ENCODE measurements around the gene MAP3K13. TPM values are rescaled to one million over a fixed set of nuclear protein-coding genes. Genes with fewer than 3 reads are reported as not detected.
"Not testable (repeated sequence)": the region's sequence is repeated elsewhere in the genome, so short reads cannot be mapped to it uniquely, and the experiment has no call there.

Gene MAP3K13
- total RNA-seq, 3 donors from 2014 or later = 9.1 to 34.7 (median 23.9) TPM

GRCh38 chr3:185381320-185382058, 18.6 kb downstream of the MAP3K13 start:
- no peak for DNase-seq (ENCODE audit: low spot score in 2 of 2)
- H3K36me3 ChIP-seq = no peaks in the 10 kb centered on the region
- no peaks in the 10 kb centered on the region for H3K4me1 ChIP-seq
- H3K27ac ChIP-seq = no peak overlapping the region
- H3K4me3 ChIP-seq = no peak overlapping the region
- no peak for TF ChIP-seq POLR2A (IDR thresholded peaks at IDR 0.05)
- TF ChIP-seq CTCF (IDR thresholded peaks at IDR 0.05) = no peak
- TF ChIP-seq POLR2AphosphoS5 (IDR thresholded peaks at IDR 0.05) = no peak
- H3K27me3 ChIP-seq = no peaks in the 10 kb centered on the region
- no peaks in the 10 kb centered on the region for H3K9me3 ChIP-seq
- intact Hi-C loops (cut with DNase I; ENCODE audit: low total_unique reads) = no loop called here

GRCh38 chr3:185382154-185382553, 19.2 kb downstream of the MAP3K13 start:
- intact Hi-C loops (cut with DNase I; ENCODE audit: low total_unique reads) = no loop called here
- TF ChIP-seq POLR2A (IDR thresholded peaks at IDR 0.05) (no peak), CTCF (IDR thresholded peaks at IDR 0.05) (no peak), POLR2AphosphoS5 (IDR thresholded peaks at IDR 0.05) (no peak)
- Histone ChIP-seq H3K4me1 (no peaks in the 10 kb centered on the region), H3K27me3 (no peaks in the 10 kb centered on the region), H3K9me3 (no peaks in the 10 kb centered on the region), H3K36me3 (no peaks in the 10 kb centered on the region), H3K27ac (no peak overlapping the region), H3K4me3 (no peak overlapping the region)
- no peak for DNase-seq (ENCODE audit: low spot score in 2 of 2)

GRCh38 chr3:185386515-185386914, 23.6 kb downstream of the MAP3K13 start:
- intact Hi-C loops (cut with DNase I; ENCODE audit: low total_unique reads); H3K27me3 ChIP-seq; H3K27ac ChIP-seq; H3K4me1 ChIP-seq; H3K9me3 ChIP-seq; DNase-seq (ENCODE audit: low spot score in 2 of 2); H3K36me3 ChIP-seq; H3K4me3 ChIP-seq: not testable (repeated sequence)

- no peaks in the 10 kb centered on the region for H3K27me3 ChIP-seq
- no peaks in the 10 kb centered on the region for H3K9me3 ChIP-seq
- no peaks in the 10 kb centered on the region for H3K4me1 ChIP-seq
- intact Hi-C loops (cut with DNase I; ENCODE audit: low total_unique reads) = no loop called here
- no peak for DNase-seq (ENCODE audit: low spot score in 2 of 2)
- TF ChIP-seq CTCF (IDR thresholded peaks at IDR 0.05) = no peak
- TF ChIP-seq POLR2AphosphoS5 (IDR thresholded peaks at IDR 0.05) = no peak
- no peak for TF ChIP-seq POLR2A (IDR thresholded peaks at IDR 0.05)
- no peak overlapping the region for H3K4me3 ChIP-seq
- no peak overlapping the region for H3K27ac ChIP-seq
- no peaks in the 10 kb centered on the region for H3K36me3 ChIP-seq
Observed at GRCh38 chr3:185387646-185388045, 24.7 kb downstream of the MAP3K13 start.

GRCh38 chr3:185393055-185393454, 30.1 kb downstream of the MAP3K13 start:
- Histone ChIP-seq H3K27me3 (no peaks in the 10 kb centered on the region), H3K4me3 (no peak overlapping the region), H3K27ac (no peak overlapping the region), H3K36me3 (no peaks in the 10 kb centered on the region), H3K9me3 (no peaks in the 10 kb centered on the region), H3K4me1 (no peaks in the 10 kb centered on the region)
- intact Hi-C loops (cut with DNase I; ENCODE audit: low total_unique reads) = no loop called here
- DNase-seq (ENCODE audit: low spot score in 2 of 2) = no peak
- TF ChIP-seq POLR2A (IDR thresholded peaks at IDR 0.05) (no peak), CTCF (IDR thresholded peaks at IDR 0.05) (no peak), POLR2AphosphoS5 (IDR thresholded peaks at IDR 0.05) (no peak)
